Endothelial cell of umbilical vein (primary cell): ENCODE measurements around the gene DENND1A. TPM values are rescaled to one million over a fixed set of nuclear protein-coding genes. Genes with fewer than 3 reads are reported as not detected.

Experiments
- BruUV-seq: library from RNA; stranded (reverse); fragments of 400-500 nt; replicated peaks from 2 replicates; lab custom pipeline; 2021; lab: Mats Ljungman, UMichigan
- CTCF ChIA-PET: fragments of 300-600, 350-600 bp; sonication (Branson Sonifier 250); formaldehyde crosslinking; loops from one replicate; lab custom pipeline; 2021; ENCODE audit warnings: antibody characterized with exemption, inconsistent platforms; lab: Charles Lee
- POLR2A ChIA-PET: fragments of 300-600, 350-600 bp; sonication (Branson Sonifier 250); formaldehyde crosslinking; loops from one replicate; lab custom pipeline; 2021; ENCODE audit warnings: antibody characterized with exemption, inconsistent platforms; lab: Charles Lee
- DNase-seq: peaks from one replicate; pipeline ENCODE4 v3.0.0-alpha.2; 2011; ENCODE audit warnings: low read depth, low spot score
- FAIRE-seq: peaks from 2 replicates; lab custom pipeline; 2011; peaks lifted over from hg19 to GRCh38; lab: Jason Lieb, UNC
- H2AFZ ChIP-seq: 2 replicates; pipeline ENCODE4 v1.6.0; 2012; ENCODE audit warnings: low read depth, low read length, control low read depth, inconsistent platforms
- H3K27ac ChIP-seq: 2 replicates; pipeline ENCODE4 v1.5.1; 2011; ENCODE audit warnings: low read depth, mild to moderate bottlenecking, control low read depth, low read length, moderate library complexity; ENCODE audit not compliant: insufficient read depth
- H3K27me3 ChIP-seq, 2 experiments: 2 replicates each; pipeline versions ENCODE4 v1.6.0 to v1.6.1; 2011; ENCODE audit warnings: low read length in 2 of 2, mixed read lengths in 1 of 2; ENCODE audit not compliant: control insufficient read depth in 2 of 2, insufficient read depth in 2 of 2
- H3K36me3 ChIP-seq, 2 experiments: 2 replicates in 1 of 2; 3 replicates in 1 of 2; pipeline ENCODE4 v1.5.1; 2011; ENCODE audit warnings: low read length in 2 of 2, mild to moderate bottlenecking in 1 of 2, moderate library complexity in 1 of 2; ENCODE audit not compliant: control insufficient read depth in 2 of 2, insufficient read depth in 2 of 2; ENCODE audit errors: extremely low read depth in 1 of 2
- H3K4me1 ChIP-seq: 3 replicates; pipeline ENCODE4 v1.5.1; 2011; ENCODE audit warnings: mild to moderate bottlenecking, low read length; ENCODE audit not compliant: control insufficient read depth, insufficient read depth; ENCODE audit errors: extremely low read depth
- H3K4me2 ChIP-seq: 2 replicates; pipeline ENCODE4 v1.6.1; 2011; ENCODE audit warnings: low read length, control low read depth, mixed read lengths; ENCODE audit not compliant: insufficient read depth
- H3K4me3 ChIP-seq, 3 experiments: fragments of 200-600 bp in 1 of 3; sonication (generic), shearing (Covaris generic) in 1 of 3; replicated peaks in 1 of 3; 2 replicates each; pipeline ENCODE4 v1.5.1; 2011 to 2016; ENCODE audit warnings: control low read depth in 3 of 3, low read length in 3 of 3, mild to moderate bottlenecking in 2 of 3, inconsistent platforms in 1 of 3, low read depth in 1 of 3, moderate library complexity in 1 of 3; ENCODE audit not compliant: insufficient read depth in 1 of 3
- H3K79me2 ChIP-seq: 2 replicates; pipeline ENCODE4 v1.6.0; 2012; ENCODE audit warnings: low read length, inconsistent platforms; ENCODE audit not compliant: control insufficient read depth, insufficient read depth
- H3K9ac ChIP-seq: replicated peaks from 2 replicates; pipeline ENCODE3; 2011; ENCODE audit warnings: low read length, control low read depth; ENCODE audit not compliant: insufficient read depth; ENCODE audit errors: extremely low read depth
- H3K9me1 ChIP-seq: replicated peaks from 3 replicates; pipeline ENCODE4 v1.6.0; 2011; ENCODE audit warnings: mild to moderate bottlenecking, low read length; ENCODE audit not compliant: control insufficient read depth, insufficient read depth; ENCODE audit errors: extremely low read depth
- H3K9me3 ChIP-seq: replicated peaks from 2 replicates; pipeline ENCODE4 v1.5.1; 2012; ENCODE audit warnings: low read length, inconsistent platforms; ENCODE audit not compliant: control insufficient read depth, insufficient read depth
- H4K20me1 ChIP-seq: replicated peaks from 2 replicates; pipeline ENCODE3; 2011; ENCODE audit warnings: mild to moderate bottlenecking, low read length; ENCODE audit not compliant: control insufficient read depth, insufficient read depth; ENCODE audit errors: extremely low read depth
- EZH2 ChIP-seq: IDR thresholded peaks from 2 replicates; pipeline ENCODE4 v1.6.1; 2012; ENCODE audit warnings: borderline replicate concordance, low read depth, mild to moderate bottlenecking, moderate library complexity, low read length, inconsistent platforms; ENCODE audit not compliant: severe bottlenecking
- GATA2 ChIP-seq: IDR thresholded peaks from 2 replicates; pipeline ENCODE4 v1.7.0; 2011; ENCODE audit warnings: low read depth, mild to moderate bottlenecking, moderate library complexity, mixed read lengths, low read length; ENCODE audit not compliant: insufficient read length, insufficient read depth
- POLR2A ChIP-seq: IDR thresholded peaks from 2 replicates; pipeline ENCODE4 v1.6.1; 2012; ENCODE audit warnings: low read depth, mild to moderate bottlenecking, control low read depth, low read length
- POLR2AphosphoS5 ChIP-seq: IDR thresholded peaks from 2 replicates; pipeline ENCODE4 v1.6.1; 2012; ENCODE audit warnings: low read depth, mild to moderate bottlenecking, control low read depth, low read length, moderate library complexity; ENCODE audit not compliant: insufficient read depth
- dilution Hi-C: fragments of 300-500 bp; cut with MboI; formaldehyde crosslinking; loops from one replicate; pipeline ENCODE4 v1.15.0; 2019; ENCODE audit warnings: low sequenced_read_pairs; ENCODE audit not compliant: extremely low pct_ligation_motif_present
- intact Hi-C: fragments of 100-400 bp; cut with micrococcal nuclease; formaldehyde crosslinking; loops from one replicate; pipeline ENCODE4 v1.10.0; 2022
- polyA plus RNA-seq, 4 experiments: library from polyadenylated mRNA; depleted of rRNA in 3 of 4; stranded (reverse) in 3 of 4; unstranded in 1 of 4; fragments of >200 nt; gene quantifications; 2 replicates each; pipeline versions ENCODE4 v1.2.1 to v1.2.3, GENCODE V29; 2011 to 2012; ENCODE audit warnings: missing spikeins in 1 of 4
- total RNA-seq: library from RNA; stranded (reverse); gene quantifications from 2 replicates; pipeline ENCODE4 v1.2.3, GENCODE V29; 2021
- TF ChIP-seq, protein P1 (sequence below), 2 donors: IDR thresholded peaks; 1 replicate in 1 of 2; 2 replicates in 1 of 2; pipeline ENCODE4 v1.5.1; 2011; ENCODE audit warnings: low read length in 2 of 2, mild to moderate bottlenecking in 2 of 2, moderate library complexity in 2 of 2, control low read depth in 1 of 2, inconsistent platforms in 1 of 2, low read depth in 1 of 2; ENCODE audit not compliant: insufficient read depth in 1 of 2; ENCODE audit errors: extremely low read depth in 1 of 2

The DENND1A gene
- total and polyA plus RNA-seq, 2 donors (not counting 3 experiments of a cell fraction or from before 2014, with no cell fraction given): 18.5 to 24.5 TPM

DNA sequence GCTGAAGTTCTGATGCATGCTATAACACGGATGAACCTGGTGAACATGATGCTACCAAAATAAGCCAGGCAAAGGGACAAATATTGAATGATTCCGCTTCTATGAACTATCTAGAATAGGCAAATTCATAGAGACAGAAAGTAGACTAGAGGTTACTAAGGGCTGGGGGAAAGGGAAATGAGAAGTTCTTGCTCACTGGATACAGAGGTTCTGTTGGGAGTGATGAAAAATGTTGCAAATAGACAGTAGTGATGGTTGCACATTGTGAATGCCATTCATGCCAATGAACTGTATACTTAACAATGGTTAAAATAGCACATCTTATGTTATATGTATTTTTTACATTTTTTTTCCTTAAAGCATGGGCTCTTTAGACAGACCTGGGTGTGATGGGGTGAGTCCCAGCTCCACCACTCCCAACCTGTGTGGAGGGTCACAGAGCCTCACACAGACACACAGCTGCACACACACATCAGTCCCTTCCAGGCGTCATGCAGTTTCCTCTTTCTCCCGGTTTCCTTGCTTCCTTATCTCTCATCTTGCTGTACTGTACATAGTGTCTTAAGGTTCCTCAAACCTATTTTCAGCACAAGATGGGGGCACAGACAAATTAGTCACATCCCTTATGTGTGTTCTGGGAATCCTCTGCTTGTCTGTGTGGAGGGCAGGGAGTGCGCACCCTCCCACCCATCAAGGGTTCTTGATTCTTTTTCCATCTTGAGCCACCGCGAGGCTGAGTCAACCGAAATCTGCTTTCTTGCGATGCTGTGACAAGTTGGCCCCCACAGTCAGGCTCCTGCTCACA is 381.0 kb downstream of the DENND1A start:
- TF ChIP-seq POLR2A (no peak), GATA2 (peak; percentile 53)
- DNase-seq (peak; percentile 38), FAIRE-seq (peak; percentile 44)
- H3K4me3 ChIP-seq: no peak overlapping the region
- H3K27ac ChIP-seq: no peak overlapping the region
- intact Hi-C loops: loop anchor here (10.0 kb wide), 2 partner anchors 266 to 376 kb away; no protein-coding TSS in a partner anchor
- no peak overlapping the region for H2AFZ ChIP-seq
- no peaks in the 10 kb centered on the region for H3K79me2 ChIP-seq
- dilution Hi-C loops: no loop called here
- H4K20me1 ChIP-seq: no peaks in the 10 kb centered on the region
- ChIA-PET POLR2A (no interaction called here), CTCF (interaction anchor here (7.9 kb wide), 1 partner anchor 491 kb away, joined by 154 read pairs; no protein-coding TSS in a partner anchor)
- no TSS peak for BruUV-seq
- H3K4me1 ChIP-seq: peaks cover 6% of the 10 kb centered on the region
- H3K9ac ChIP-seq: no peak overlapping the region
- no peaks in the 10 kb centered on the region for H3K27me3 ChIP-seq
- no peaks in the 10 kb centered on the region for H3K9me3 ChIP-seq
- no peak overlapping the region for H3K4me2 ChIP-seq
- H3K9me1 ChIP-seq: no peaks in the 10 kb centered on the region
- H3K36me3 ChIP-seq: no peaks in the 10 kb centered on the region

DNA sequence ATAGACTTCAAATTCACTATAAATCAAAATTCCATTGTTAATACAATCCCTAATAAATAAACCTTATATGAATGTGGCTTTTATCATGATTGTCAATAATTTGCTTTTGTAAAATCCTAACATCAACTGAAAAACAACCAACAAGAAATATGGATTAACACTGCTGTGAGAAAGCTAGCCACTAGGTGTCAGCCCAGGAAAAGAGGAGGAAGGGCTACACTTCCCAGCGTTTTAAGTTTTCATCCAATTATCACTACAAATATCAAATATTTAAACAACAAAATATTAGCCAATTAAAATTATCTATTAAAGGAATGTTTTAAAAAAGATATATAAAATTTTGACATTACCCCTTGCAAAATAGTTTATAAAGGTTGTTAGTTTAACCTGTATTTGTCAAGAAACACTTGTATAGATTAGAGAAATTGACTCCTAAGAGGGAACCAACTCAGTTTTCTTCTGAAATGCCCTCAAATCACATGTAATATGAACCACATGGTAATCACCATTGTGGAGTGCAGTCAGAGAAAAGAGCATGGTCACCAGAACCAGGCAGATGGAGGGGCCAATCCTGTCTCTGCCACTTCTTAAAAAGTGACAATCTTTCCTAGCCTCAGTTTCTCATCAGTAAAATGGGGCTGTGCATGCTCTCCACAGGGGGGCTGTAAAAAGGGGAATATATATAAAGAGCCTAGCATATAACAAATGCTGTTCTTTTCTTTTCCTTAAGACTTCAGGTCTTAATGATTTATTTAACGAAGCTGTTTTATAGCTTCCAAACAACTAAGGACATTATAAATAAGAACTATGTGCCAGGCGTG is 385.7 kb downstream of the DENND1A start:
- Histone ChIP-seq H3K9me3 (no peaks in the 10 kb centered on the region), H3K36me3 (no peaks in the 10 kb centered on the region), H2AFZ (no peak overlapping the region), H3K27ac (no peak overlapping the region), H3K79me2 (no peaks in the 10 kb centered on the region), H3K27me3 (no peaks in the 10 kb centered on the region), H3K4me3 (no peak overlapping the region), H3K9ac (no peak overlapping the region), H3K4me2 (no peak overlapping the region), H3K4me1 (peaks cover 2% of the 10 kb centered on the region), H4K20me1 (no peaks in the 10 kb centered on the region), H3K9me1 (no peaks in the 10 kb centered on the region)
- FAIRE-seq (peak; percentile 85), DNase-seq (peak; percentile 56)
- intact Hi-C loops (loop anchor here (1.0 to 10.0 kb wide), 6 partner anchors 141 to 583 kb away; partner anchors contain the start of gene LHX2), dilution Hi-C loops (no loop called here)
- no TSS peak for BruUV-seq
- ChIA-PET POLR2A (no interaction called here), CTCF (interaction anchor here (0.8 to 7.9 kb wide), 12 partner anchors 12 to 848 kb away, joined by 3 to 154 read pairs (median 3); no protein-coding TSS in a partner anchor)
- TF ChIP-seq, protein P1, sequence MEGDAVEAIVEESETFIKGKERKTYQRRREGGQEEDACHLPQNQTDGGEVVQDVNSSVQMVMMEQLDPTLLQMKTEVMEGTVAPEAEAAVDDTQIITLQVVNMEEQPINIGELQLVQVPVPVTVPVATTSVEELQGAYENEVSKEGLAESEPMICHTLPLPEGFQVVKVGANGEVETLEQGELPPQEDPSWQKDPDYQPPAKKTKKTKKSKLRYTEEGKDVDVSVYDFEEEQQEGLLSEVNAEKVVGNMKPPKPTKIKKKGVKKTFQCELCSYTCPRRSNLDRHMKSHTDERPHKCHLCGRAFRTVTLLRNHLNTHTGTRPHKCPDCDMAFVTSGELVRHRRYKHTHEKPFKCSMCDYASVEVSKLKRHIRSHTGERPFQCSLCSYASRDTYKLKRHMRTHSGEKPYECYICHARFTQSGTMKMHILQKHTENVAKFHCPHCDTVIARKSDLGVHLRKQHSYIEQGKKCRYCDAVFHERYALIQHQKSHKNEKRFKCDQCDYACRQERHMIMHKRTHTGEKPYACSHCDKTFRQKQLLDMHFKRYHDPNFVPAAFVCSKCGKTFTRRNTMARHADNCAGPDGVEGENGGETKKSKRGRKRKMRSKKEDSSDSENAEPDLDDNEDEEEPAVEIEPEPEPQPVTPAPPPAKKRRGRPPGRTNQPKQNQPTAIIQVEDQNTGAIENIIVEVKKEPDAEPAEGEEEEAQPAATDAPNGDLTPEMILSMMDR (IDR thresholded peaks at IDR 0.05; ENCODE audit: extremely low read depth in 1 of 2, insufficient read depth in 1 of 2, low read depth in 1 of 2, low read length in 2 of 2): peak; percentile 58 to 63
- no peak for TF ChIP-seq POLR2A
- no peak for TF ChIP-seq EZH2
- TF ChIP-seq POLR2AphosphoS5: no peak
